CD14-positive monocyte (primary cell): Measurements from ENCODE around the gene PTK7. TPM values are rescaled to one million over a fixed set of nuclear protein-coding genes. Genes with fewer than 3 reads are reported as not detected.

ENCODE experiments used
- DNase-seq, 3 donors: peaks; one replicate each; pipeline ENCODE4 v3.0.0-alpha.2; 2011 to 2022
- H2AFZ ChIP-seq: 2 replicates; pipeline ENCODE4 v1.6.0; 2012; ENCODE audit warnings: mild to moderate bottlenecking, low read depth, low read length, inconsistent platforms; ENCODE audit not compliant: insufficient read depth, poor library complexity, severe bottlenecking
- H3K27ac ChIP-seq, 2 donors: 1 replicate in 1 of 2; 2 replicates in 1 of 2; pipeline ENCODE4 v1.5.1; 2012 to 2013; ENCODE audit warnings: low read length in 2 of 2, control low read depth in 1 of 2, inconsistent platforms in 1 of 2, low read depth in 1 of 2, mild to moderate bottlenecking in 1 of 2
- H3K27me3 ChIP-seq, 2 donors: one replicate each; pipeline versions ENCODE4 v1.6.0 to v1.6.1; 2011 to 2013; ENCODE audit warnings: low read length in 2 of 2; ENCODE audit not compliant: control insufficient read depth in 2 of 2, insufficient read depth in 2 of 2
- H3K36me3 ChIP-seq, 2 donors: replicated peaks in 1 of 2; 1 replicate in 1 of 2; 2 replicates in 1 of 2; pipeline versions ENCODE4 v1.5.1 to v1.6.1; 2012 to 2013; ENCODE audit warnings: low read length in 2 of 2, control low read depth in 1 of 2, inconsistent platforms in 1 of 2, mild to moderate bottlenecking in 1 of 2; ENCODE audit not compliant: insufficient read depth in 2 of 2, control insufficient read depth in 1 of 2
- H3K4me1 ChIP-seq, 2 donors: 1 replicate in 1 of 2; 2 replicates in 1 of 2; pipeline versions ENCODE4 v1.5.1 to v1.6.1; 2012 to 2013; ENCODE audit warnings: low read length in 2 of 2, control low read depth in 1 of 2, inconsistent platforms in 1 of 2, mild to moderate bottlenecking in 1 of 2, moderate library complexity in 1 of 2; ENCODE audit not compliant: insufficient read depth in 2 of 2, control insufficient read depth in 1 of 2
- H3K4me2 ChIP-seq: replicated peaks from 2 replicates; pipeline ENCODE3; 2012; ENCODE audit warnings: low read length, moderate library complexity, mild to moderate bottlenecking; ENCODE audit not compliant: poor library complexity, severe bottlenecking; ENCODE audit errors: extremely low read depth
- H3K4me3 ChIP-seq, 3 experiments: fragments of 200-600 bp in 1 of 3; sonication (generic) in 1 of 3; replicated peaks in 1 of 3; 1 replicate in 2 of 3; 2 replicates in 1 of 3; pipeline ENCODE4 v1.5.1; 2011 to 2013; ENCODE audit warnings: low read length in 3 of 3, mild to moderate bottlenecking in 3 of 3, control low read depth in 2 of 3, low read depth in 2 of 3, inconsistent platforms in 1 of 3, moderate library complexity in 1 of 3
- H3K79me2 ChIP-seq: 2 replicates; pipeline ENCODE4 v1.6.0; 2012; ENCODE audit warnings: mild to moderate bottlenecking, control low read depth, inconsistent platforms, low read length, moderate library complexity; ENCODE audit not compliant: insufficient read depth
- H3K9ac ChIP-seq: 2 replicates; pipeline ENCODE4 v1.6.0; 2017; ENCODE audit warnings: low read length, mild to moderate bottlenecking; ENCODE audit not compliant: insufficient read depth, poor library complexity, severe bottlenecking
- H3K9me3 ChIP-seq, 2 donors: replicated peaks in 1 of 2; 1 replicate in 1 of 2; 2 replicates in 1 of 2; pipeline versions ENCODE4 v1.5.1 to v1.6.1; 2012 to 2013; ENCODE audit warnings: low read length in 2 of 2, control low read depth in 1 of 2; ENCODE audit not compliant: control insufficient read depth in 1 of 2, insufficient read depth in 1 of 2
- H4K20me1 ChIP-seq: 2 replicates; pipeline ENCODE4 v1.6.0; 2012; ENCODE audit warnings: mild to moderate bottlenecking, low read length, control low read depth, moderate library complexity; ENCODE audit not compliant: insufficient read depth
- H3K27ac Mint-ChIP-seq, 7 donors: one replicate each; pipeline ENCODE4 v1.8.0; 2020; ENCODE audit warnings: mild to moderate bottlenecking in 7 of 7, mixed read lengths in 7 of 7, moderate library complexity in 6 of 7, inconsistent platforms in 2 of 7
- H3K27me3 Mint-ChIP-seq, 3 donors: one replicate each; pipeline ENCODE4 v1.8.0; 2021 to 2022; ENCODE audit warnings: low read depth in 3 of 3, mild to moderate bottlenecking in 3 of 3, mixed read lengths in 3 of 3, moderate library complexity in 3 of 3, inconsistent platforms in 1 of 3
- H3K36me3 Mint-ChIP-seq, 2 donors: one replicate each; pipeline ENCODE4 v1.8.0; 2020; ENCODE audit warnings: mixed read lengths in 2 of 2, inconsistent platforms in 1 of 2, mild to moderate bottlenecking in 1 of 2
- H3K4me1 Mint-ChIP-seq: one replicate; pipeline ENCODE4 v1.8.0; 2020; ENCODE audit warnings: mild to moderate bottlenecking, mixed read lengths
- H3K4me3 Mint-ChIP-seq, 2 donors: one replicate each; pipeline ENCODE4 v1.8.0; 2020; ENCODE audit warnings: mild to moderate bottlenecking in 2 of 2, mixed read lengths in 2 of 2, moderate library complexity in 1 of 2
- H3K9me3 Mint-ChIP-seq, 7 donors: one replicate each; pipeline ENCODE4 v1.8.0; 2020 to 2022; ENCODE audit warnings: mixed read lengths in 7 of 7, mild to moderate bottlenecking in 6 of 7, moderate library complexity in 6 of 7, inconsistent platforms in 2 of 7
- WGBS: methylation state at CpG from one replicate; pipeline ENCODE4 v1.1.5; 2013; ENCODE audit warnings: missing lambda C conversion rate; ENCODE audit not compliant: insufficient coverage; 5-methylcytosine and 5-hydroxymethylcytosine counted together
- intact Hi-C, 2 donors: fragments of 100-400 bp; cut with micrococcal nuclease; formaldehyde crosslinking; loops; one replicate each; pipeline versions ENCODE4 v1.15.0 to v1.15.1; 2023
- polyA plus RNA-seq, 3 donors: library from polyadenylated mRNA; depleted of rRNA in 1 of 3; unstranded in 2 of 3; stranded (reverse) in 1 of 3; fragments of 300-500 nt in 2 of 3; fragments of >200 nt in 1 of 3; fragmentation: Illumina TruSeq in 2 of 3; gene quantifications; 1 replicate in 2 of 3; 2 replicates in 1 of 3; pipeline ENCODE4 v1.2.3, GENCODE V29; 2012 to 2021
- TF ChIP-seq, protein P1 (sequence below): fragments of 200-600 bp; IDR thresholded peaks from one replicate; pipeline ENCODE4 v1.8.0; 2022; ENCODE audit warnings: antibody characterized with exemption, mild to moderate bottlenecking

The PTK7 gene
- polyA plus RNA-seq, 3 donors: 0.19 TPM; not detected in 2

DNA sequence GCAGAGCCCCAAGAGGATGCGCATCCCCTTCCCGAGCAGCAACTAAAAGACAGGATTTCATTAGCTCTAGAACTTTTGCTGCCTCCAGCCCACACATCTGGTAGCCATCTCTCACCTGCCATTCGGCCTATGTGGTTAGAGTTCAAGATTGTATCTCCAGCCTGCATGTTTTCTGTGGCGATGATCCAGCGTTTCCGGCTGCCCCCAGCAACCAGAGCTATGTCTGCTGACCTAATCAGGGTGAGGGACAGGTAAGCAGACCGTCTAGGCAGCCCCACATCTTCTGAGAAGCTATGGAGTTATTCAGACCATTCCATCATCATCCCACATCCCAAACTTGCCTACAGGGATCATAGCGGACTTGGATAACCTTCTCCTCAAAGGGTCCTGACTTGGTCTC lies 20.1 kb upstream of the PTK7 start:
- DNase-seq: no peak
- H2AFZ ChIP-seq: no peak overlapping the region
- Mint-ChIP-seq H3K9me3 (no peaks in the 10 kb centered on the region), H3K27ac (peak overlapping the region in 2 of 7 donors; percentile 1 to 2), H3K27me3 (peaks cover 0 to 2% (median 2%) of the 10 kb centered on the region in 3 donors), H3K36me3 (peaks cover 21 to 29% of the 10 kb centered on the region in 2 donors), H3K4me3 (no peak overlapping the region), H3K4me1 (peaks cover 49% of the 10 kb centered on the region)
- H3K27me3 ChIP-seq: no peaks in the 10 kb centered on the region
- no peaks in the 10 kb centered on the region for H3K9me3 ChIP-seq
- H3K4me1 ChIP-seq: peaks cover 26 to 43% of the 10 kb centered on the region in 2 donors
- H3K79me2 ChIP-seq: peaks cover 19% of the 10 kb centered on the region
- H3K27ac ChIP-seq: no peak overlapping the region
- H3K4me2 ChIP-seq: no peak overlapping the region
- 88% methylated on average over 8 of the region's 8 CpGs for WGBS
- intact Hi-C loops: loop anchor here in 1 of 2 donors (10.0 kb wide), 1 partner anchor 119 kb away; the partner anchor contains the start of gene SRF
- TF ChIP-seq, protein P1, sequence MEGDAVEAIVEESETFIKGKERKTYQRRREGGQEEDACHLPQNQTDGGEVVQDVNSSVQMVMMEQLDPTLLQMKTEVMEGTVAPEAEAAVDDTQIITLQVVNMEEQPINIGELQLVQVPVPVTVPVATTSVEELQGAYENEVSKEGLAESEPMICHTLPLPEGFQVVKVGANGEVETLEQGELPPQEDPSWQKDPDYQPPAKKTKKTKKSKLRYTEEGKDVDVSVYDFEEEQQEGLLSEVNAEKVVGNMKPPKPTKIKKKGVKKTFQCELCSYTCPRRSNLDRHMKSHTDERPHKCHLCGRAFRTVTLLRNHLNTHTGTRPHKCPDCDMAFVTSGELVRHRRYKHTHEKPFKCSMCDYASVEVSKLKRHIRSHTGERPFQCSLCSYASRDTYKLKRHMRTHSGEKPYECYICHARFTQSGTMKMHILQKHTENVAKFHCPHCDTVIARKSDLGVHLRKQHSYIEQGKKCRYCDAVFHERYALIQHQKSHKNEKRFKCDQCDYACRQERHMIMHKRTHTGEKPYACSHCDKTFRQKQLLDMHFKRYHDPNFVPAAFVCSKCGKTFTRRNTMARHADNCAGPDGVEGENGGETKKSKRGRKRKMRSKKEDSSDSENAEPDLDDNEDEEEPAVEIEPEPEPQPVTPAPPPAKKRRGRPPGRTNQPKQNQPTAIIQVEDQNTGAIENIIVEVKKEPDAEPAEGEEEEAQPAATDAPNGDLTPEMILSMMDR: no peak
- H3K36me3 ChIP-seq: peaks cover 4 to 21% of the 10 kb centered on the region in 2 donors
- no peaks in the 10 kb centered on the region for H4K20me1 ChIP-seq
- no peak overlapping the region for H3K9ac ChIP-seq
- H3K4me3 ChIP-seq: no peak overlapping the region

DNA sequence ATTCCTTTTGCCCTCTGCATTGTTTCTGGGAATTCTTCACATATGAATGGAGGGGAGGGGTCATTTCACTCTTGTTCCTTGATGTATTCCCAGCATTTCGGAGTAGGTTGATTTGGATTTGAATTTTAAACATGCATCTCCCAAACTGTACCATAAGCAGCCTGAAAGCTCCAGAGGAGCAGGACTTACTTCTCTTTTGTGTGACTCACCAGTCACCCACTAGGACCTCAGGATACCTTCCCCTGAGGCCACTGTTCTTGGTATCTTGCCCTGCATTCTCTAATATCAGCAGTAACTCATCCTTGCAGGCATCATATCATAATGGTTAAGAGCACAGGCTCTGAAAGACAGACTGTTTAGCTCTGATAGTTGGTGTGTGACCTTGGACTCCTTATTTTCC lies 17.6 kb upstream of the PTK7 start:
- H3K4me1 Mint-ChIP-seq: peaks cover 31% of the 10 kb centered on the region
- TF ChIP-seq, protein P1: no peak
- Histone ChIP-seq H3K36me3 (peaks cover 4 to 17% of the 10 kb centered on the region in 2 donors), H2AFZ (peak overlapping the region; percentile 99), H3K4me1 (peaks cover 17 to 31% of the 10 kb centered on the region in 2 donors), H3K79me2 (peaks cover 17% of the 10 kb centered on the region), H3K27ac (peak overlapping the region in 1 of 2 donors; percentile 99), H3K9ac (peak overlapping the region; percentile 90), H3K9me3 (no peaks in the 10 kb centered on the region), H3K4me3 (peak overlapping the region; percentile 69 to 99 (median 98)), H3K4me2 (peak overlapping the region; percentile 99), H3K27me3 (no peaks in the 10 kb centered on the region), H4K20me1 (no peaks in the 10 kb centered on the region)
- no CpG with 5 or more reads among the region's 1 CpG for WGBS
- peak overlapping the region; percentile 90 to 100 (median 99) for H3K27ac Mint-ChIP-seq
- peak in 2 of 3 donors; percentile 27 to 37 for DNase-seq
- H3K36me3 Mint-ChIP-seq: peaks cover 19 to 25% of the 10 kb centered on the region in 2 donors
- peak overlapping the region; percentile 85 to 96 for H3K4me3 Mint-ChIP-seq
- H3K27me3 Mint-ChIP-seq: peaks cover 0 to 2% (median 0%) of the 10 kb centered on the region in 3 donors
- no peaks in the 10 kb centered on the region for H3K9me3 Mint-ChIP-seq
- intact Hi-C loops: loop anchor here (2.0 to 10.0 kb wide), 3 partner anchors 44 to 116 kb away; partner anchors contain the start of genes KLHDC3 (in 2 of the 2) and SRF (in 1 of the 2)
